Esophagus muscularis mucosa (tissue), 4 donors: ENCODE measurements around the gene PLXNA4.

Source experiments
- CTCF ChIP-seq, 3 experiments: fragments of 200-600 bp in 2 of 3; fragments of 450-650 bp in 1 of 3; sonication (generic) in 2 of 3; IDR thresholded peaks; one replicate each; pipeline ENCODE4 v1.5.1; 2017 to 2019; ENCODE audit warnings: antibody characterized with exemption in 3 of 3, mild to moderate bottlenecking in 2 of 3, moderate library complexity in 1 of 3
- EP300 ChIP-seq: sonication (generic); formaldehyde crosslinking; IDR thresholded peaks from one replicate; pipeline ENCODE4 v1.6.1; 2017; ENCODE audit warnings: antibody characterized with exemption
- POLR2A ChIP-seq: fragments of 450-650 bp; IDR thresholded peaks from one replicate; pipeline ENCODE4 v1.6.1; 2017; ENCODE audit warnings: antibody characterized with exemption, moderate library complexity, mild to moderate bottlenecking, low read depth
- POLR2AphosphoS5 ChIP-seq, 2 donors: sonication (generic); formaldehyde crosslinking; IDR thresholded peaks; one replicate each; pipeline ENCODE4 v1.6.1; 2017; ENCODE audit warnings: antibody characterized with exemption in 2 of 2

- TF ChIP-seq CTCF (IDR thresholded peaks at IDR 0.05) = no peak
- TF ChIP-seq POLR2A = no peak
- TF ChIP-seq POLR2AphosphoS5 (IDR thresholded peaks at IDR 0.05) = no peak
- no peak for TF ChIP-seq EP300
These were observed 25.5 kb upstream of the PLXNA4 start for GRCh38 chr7:132601783-132602182.
